HG02852 (cell line): ENCODE measurements around the gene PACS2.

Experiments used
- ATAC-seq: cut with Tn5 transposase; IDR thresholded peaks from one replicate; pipeline ENCODE4 v1.9.1; 2021; ENCODE audit warnings: mild to moderate bottlenecking, moderate library complexity; ENCODE audit not compliant: unreplicated experiment

The PACS2 gene

DNA sequence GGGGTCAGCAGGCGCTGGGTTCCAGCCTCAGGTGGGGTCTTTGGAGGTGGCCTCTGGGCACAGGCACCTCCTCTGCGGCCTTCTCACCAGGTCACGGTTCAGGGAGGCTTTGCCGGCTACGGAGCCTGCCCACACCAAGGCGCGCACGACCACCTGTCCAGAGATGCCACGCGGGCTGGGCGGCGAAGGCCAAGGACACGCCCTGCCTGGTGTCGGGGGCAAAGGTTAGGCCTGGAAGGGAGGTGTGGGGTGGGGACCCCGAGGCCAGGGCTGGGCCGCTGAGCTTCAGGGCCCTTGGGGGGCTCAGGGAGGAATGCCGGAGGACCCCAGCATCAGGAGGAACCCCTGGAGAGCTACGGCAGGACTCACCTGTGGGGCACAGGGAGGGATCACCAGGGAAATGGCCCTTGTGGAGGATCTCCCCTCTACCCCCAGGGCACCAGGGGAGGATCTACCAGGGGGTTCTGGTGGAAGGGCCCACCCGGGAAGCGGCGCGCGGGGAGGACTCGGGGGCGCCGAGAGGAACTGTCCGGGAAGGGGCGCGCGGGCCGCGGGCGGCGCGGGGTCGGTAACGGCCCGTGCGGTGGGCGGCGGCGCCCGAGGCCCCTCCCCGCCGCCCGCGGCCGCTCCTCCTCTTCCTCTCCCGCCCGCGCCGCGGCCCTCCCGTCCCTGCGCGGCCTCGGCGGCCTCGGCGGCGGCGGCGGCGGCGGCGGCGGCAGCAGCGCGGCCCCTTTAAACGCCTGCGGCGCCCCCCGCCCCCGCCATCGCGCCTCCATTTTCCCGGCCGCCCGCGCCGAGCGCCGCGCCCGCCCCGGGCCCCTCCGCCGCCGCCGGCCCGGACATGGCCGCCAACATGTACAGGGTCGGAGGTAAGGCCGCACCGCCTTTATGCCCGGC, 104.9 kb downstream of the PACS2 start, which contains the start of gene MTA1:
Gene MTA1 (plus strand): TSS at position 633 of the 897 bp plus-strand sequence. CDS start 209 bp downstream, at position 842.
- ATAC-seq: no peak

DNA sequence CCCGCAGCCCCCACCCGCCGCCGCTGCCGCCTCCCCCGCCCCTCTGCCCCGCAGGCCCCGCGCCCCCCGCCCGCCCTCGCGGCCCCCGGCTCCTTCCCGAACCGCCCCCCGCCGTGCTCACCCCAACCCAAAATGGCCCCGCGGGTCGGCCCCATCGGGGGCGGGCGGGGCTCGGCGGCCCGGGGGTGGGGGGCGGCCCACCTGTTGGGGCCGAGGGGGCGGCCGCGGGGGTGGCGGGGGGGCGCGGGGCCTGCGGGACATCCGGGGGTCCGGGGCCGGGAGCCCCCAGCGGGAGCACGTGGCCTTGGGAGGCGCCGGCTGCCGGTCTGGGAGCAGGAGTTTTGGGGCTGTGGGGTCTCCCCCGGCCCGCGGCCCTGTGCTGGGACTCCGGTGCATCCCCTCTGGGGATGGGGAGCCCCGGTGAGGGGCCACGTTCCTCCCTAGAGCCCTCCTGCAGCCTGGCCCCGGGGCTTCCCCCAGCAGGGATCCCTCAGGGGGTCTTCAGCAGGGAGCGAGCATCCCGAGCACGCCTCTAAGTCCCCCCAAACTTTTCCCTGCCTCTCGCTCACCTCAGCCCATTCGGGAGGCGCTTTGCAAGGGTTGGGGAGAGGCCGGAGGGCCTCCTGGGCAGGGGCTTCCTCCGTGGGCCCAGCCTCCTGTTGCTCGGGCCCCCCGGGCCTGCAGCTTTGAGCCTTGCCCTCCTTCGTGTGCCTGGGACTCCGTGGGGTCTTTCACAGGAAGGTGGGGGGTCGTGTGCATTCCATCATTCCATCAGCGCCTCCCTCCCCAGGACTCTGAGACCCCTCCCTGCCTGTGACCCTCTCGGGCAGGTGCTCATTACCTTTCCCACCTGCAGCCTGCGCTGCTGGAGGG, 105.8 kb downstream of the PACS2 start:
- no peak for ATAC-seq

- no peak for ATAC-seq
Observed at GRCh38 chr14:105420974-105421674, 106.6 kb downstream of the PACS2 start.

DNA sequence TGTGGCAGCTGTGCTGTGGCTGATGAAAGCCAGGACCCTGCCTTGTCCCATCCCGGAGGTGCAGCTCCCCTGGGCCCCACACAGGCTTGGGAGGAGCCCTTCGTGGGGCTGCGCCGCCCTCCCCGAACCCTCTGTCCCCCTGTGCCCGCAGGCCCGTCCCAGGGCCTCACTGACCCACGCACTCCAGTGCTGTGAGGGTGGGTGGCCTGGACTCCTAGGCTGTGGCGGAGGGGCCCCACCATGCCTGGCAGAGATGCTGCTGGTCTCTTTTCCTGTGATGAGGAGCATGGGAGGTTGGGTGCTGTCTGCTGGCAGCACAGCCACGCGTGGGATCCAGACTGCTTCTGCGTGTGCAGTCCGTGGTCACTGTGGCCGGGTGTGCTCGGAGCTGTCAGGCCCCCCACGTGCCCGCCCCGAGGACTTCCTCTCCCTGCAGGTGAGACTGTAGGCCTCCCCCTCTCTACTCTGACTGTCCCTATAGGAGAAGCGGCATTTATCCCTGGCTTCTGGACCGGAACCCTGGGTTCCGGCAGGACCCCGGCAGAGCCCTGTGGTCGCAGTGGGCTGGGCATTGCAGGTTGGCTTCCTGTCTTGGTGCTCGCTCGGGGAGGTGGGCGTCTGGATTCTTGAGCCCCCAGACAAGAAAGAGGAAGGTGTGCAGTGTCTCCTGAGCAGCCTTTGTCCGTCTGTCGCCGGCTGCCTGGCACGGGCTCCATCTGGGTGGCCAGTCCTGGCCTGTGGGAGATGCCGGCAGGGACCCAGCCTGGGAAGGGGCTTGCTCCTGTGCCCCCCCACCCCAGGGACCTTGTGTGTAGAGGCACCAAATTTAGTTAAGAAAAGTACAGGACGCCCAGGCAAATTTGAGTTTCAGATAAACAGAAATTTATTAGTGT, 107.4 kb downstream of the PACS2 start:
- no peak for ATAC-seq

- ATAC-seq: no peak
Observed at GRCh38 chr14:105422695-105423487, 108.3 kb downstream of the PACS2 start.

GRCh38 chr14:105423488-105424195, 109.1 kb downstream of the PACS2 start:
- no peak for ATAC-seq

DNA sequence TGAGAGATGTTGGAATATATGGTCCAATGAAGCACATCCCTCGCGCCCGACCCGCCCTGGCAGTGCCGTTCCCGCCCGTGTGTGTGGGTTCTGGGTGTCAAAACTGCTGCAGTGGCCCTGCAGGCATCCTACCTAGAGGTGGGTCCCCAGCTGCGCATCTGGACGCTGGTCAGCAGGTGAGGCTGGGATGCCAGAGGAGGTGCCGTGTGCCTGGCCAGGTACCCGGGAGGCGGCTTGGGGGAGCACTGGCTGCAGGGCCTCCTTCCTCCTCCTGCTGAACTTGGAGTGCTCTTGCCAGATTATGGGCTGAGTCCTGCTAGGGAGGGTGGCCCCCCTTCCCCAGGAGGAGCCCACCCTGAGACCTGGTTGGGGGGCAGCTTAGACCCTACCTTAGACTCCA, 110.3 kb downstream of the PACS2 start:
- no peak for ATAC-seq

DNA sequence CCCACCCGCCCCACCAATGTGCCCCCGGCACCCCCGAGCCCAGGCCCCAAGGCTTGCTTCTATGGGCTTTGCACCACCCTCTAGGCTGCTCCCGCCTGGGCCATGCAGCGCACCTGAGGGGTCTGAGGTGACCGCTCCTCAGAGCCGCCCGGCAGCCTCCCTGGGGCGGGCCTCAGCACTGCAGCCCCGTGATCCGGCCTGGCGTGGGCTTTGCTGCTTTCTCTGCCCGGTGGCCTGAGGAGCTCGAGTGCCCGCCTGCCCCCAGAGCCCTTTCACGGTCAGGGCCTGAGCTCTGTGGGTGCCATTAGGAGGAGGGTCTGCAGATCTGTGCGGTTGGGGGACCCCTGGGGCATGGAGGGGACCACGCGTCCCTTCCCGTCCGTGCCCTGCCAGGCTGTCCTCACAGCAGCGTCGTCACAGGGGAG, 111.3 kb downstream of the PACS2 start:
- ATAC-seq: no peak

DNA sequence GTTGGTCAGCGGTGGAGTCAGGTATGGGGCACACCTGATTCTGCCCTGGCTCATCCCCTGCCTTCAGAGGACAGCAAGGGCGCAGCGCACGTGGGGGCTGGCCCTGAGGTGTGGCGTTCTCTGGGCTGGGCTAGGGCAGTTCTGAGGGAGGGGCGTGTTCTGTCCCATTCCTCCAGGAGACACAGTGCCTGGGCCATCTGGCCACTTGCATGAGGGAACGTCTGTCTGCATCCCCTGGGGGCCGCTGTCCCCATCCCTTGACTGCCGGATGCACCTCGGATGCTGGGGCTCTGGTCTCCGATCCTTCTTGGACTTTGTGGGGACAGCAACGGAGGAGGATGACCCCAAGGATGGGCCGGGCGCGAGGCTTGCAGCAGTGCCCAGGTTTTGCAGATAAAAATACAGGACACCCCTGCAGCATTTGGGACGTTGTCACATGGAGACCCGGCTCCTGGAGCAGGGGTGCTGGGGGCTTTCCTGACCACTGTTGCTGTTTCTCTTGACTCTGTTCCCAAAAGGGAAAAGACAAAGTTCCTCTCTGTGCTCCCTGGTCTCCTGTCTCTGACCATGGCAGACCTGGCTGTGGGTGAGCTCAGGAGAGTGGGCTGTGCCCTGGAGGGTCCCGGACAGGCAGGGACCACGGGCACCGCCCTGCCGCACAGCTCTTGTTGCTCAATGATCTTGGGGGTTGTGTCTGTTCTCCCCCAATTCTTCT, 112.0 kb downstream of the PACS2 start:
- ATAC-seq: no peak

- no peak for ATAC-seq
Observed at GRCh38 chr14:105427412-105427811, 112.9 kb downstream of the PACS2 start.

DNA sequence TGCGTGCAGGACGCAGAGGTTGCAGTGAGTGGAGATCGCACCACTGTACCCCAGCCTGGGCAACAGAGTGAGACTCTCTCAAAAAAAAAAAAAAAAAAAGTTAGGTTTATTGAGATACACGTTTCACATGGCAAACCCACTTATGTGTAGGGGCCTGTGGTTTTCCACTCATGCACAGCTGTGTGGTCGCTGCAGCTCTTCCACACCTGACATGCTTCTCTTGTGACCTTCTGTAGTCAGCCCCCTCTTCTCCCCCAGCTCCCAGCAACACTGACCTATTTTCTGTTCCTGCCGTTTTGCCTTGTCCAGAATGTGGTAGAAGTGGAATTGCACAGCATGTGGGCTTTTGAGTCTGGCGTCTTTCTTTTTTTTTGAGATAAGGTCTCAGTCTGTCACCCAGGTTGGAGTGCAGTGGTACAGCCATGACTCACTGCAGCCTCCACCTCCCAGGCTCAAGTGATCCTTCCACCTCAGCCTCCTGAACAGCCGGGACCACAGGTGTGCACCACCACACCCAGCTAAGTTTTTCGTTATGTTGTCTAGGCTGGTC, 113.5 kb downstream of the PACS2 start:
- ATAC-seq: no peak

- no peak for ATAC-seq
Observed at GRCh38 chr14:105430042-105430441, 115.5 kb downstream of the PACS2 start.

DNA sequence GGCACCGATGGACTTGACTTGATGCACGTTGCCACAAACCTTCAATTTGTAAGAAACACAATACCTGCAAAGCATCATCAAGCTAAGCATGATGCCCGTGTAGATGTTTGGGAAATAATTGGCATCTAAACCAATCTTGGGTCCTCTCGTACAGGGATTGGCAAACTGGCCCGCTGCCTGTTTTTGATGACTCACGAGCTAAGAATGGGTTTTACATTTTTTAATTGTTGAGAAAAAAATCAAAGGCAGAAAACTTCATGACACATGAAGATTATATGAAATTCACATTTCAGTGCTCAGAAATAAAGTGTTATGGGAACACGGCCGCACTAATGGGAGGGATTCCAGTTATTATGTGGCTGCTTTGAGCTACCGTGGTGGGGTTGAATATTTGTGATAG, 116.0 kb downstream of the PACS2 start:
- ATAC-seq: no peak

- no peak for ATAC-seq
Observed at GRCh38 chr14:105431256-105431655, 116.7 kb downstream of the PACS2 start.

- ATAC-seq: no peak
Observed at GRCh38 chr14:105432657-105433056, 118.1 kb downstream of the PACS2 start.

- ATAC-seq: no peak
Observed at GRCh38 chr14:105433161-105433605, 118.6 kb downstream of the PACS2 start.

- ATAC-seq: no peak
Observed at GRCh38 chr14:105436402-105436801, 121.9 kb downstream of the PACS2 start.
